Lung (tissue), 12 donors: ENCODE data around the gene CYGB. TPM values are rescaled to one million over a fixed set of nuclear protein-coding genes. Genes with fewer than 3 reads are reported as not detected.
A peak's percentile ranks its signal among the peaks of the same experiment; 100 is the strongest.

Experiments
- ATAC-seq: fragments of 200-7000 bp; cut with Tn5 transposase; one replicate; pipeline ENCODE4 v1.9.1; 2020; ENCODE audit warnings: moderate number of reproducible peaks; ENCODE audit not compliant: insufficient read depth, low FRiP score
- DNase-seq, 3 donors: peaks; one replicate each; pipeline ENCODE4 v3.0.0-alpha.2; 2013 to 2017
- H3K27ac ChIP-seq, 2 donors: one replicate each; pipeline ENCODE4 v1.5.1; 2013; ENCODE audit warnings: mild to moderate bottlenecking in 2 of 2, moderate library complexity in 2 of 2, control low read depth in 1 of 2, inconsistent platforms in 1 of 2, low read depth in 1 of 2, low read length in 1 of 2
- H3K27me3 ChIP-seq, 3 donors: one replicate each; pipeline ENCODE4 v1.5.1; 2013; ENCODE audit warnings: low read length in 2 of 3; ENCODE audit not compliant: control insufficient read depth in 3 of 3, insufficient read depth in 3 of 3
- H3K36me3 ChIP-seq, 4 donors: one replicate each; pipeline ENCODE4 v1.5.1; 2013; ENCODE audit warnings: low read length in 4 of 4, mild to moderate bottlenecking in 1 of 4, moderate library complexity in 1 of 4; ENCODE audit not compliant: control insufficient read depth in 4 of 4, insufficient read depth in 4 of 4
- H3K4me1 ChIP-seq, 5 donors: one replicate each; pipeline ENCODE4 v1.5.1; 2013; ENCODE audit warnings: low read length in 5 of 5, mild to moderate bottlenecking in 2 of 5, moderate library complexity in 1 of 5; ENCODE audit not compliant: control insufficient read depth in 5 of 5, insufficient read depth in 5 of 5
- H3K4me3 ChIP-seq: one replicate; pipeline ENCODE4 v1.5.1; 2013; ENCODE audit warnings: mild to moderate bottlenecking, control low read depth, moderate library complexity
- H3K9ac ChIP-seq, 2 donors: one replicate each; pipeline ENCODE4 v1.5.1; 2013; ENCODE audit warnings: low read length in 2 of 2, control low read depth in 1 of 2; ENCODE audit not compliant: insufficient read depth in 1 of 2
- H3K9me3 ChIP-seq, 4 donors: one replicate each; pipeline ENCODE4 v1.5.1; 2013; ENCODE audit warnings: low read length in 3 of 4, mild to moderate bottlenecking in 1 of 4, moderate library complexity in 1 of 4; ENCODE audit not compliant: control insufficient read depth in 4 of 4, insufficient read depth in 3 of 4
- CTCF ChIP-seq: IDR thresholded peaks from 2 replicates; pipeline ENCODE4 v1.5.1; 2012; ENCODE audit warnings: mild to moderate bottlenecking; ENCODE audit errors: control extremely low read depth, extremely low read depth
- WGBS, 2 donors: extraction: QIAGEN DNeasy Blood & Tissue Kit; methylation state at CpG; one replicate each; pipeline ENCODE4 v1.1.7; 2013; 5-methylcytosine and 5-hydroxymethylcytosine counted together
- polyA plus RNA-seq, 2 donors: library from polyadenylated mRNA; stranded (reverse); fragments of 200-250 nt; gene quantifications; one replicate each; pipeline ENCODE4 v1.2.1, GENCODE V29; 2013
- total RNA-seq, 2 donors: library from RNA; depleted of rRNA in 1 of 2; stranded (reverse); fragments of >200 nt in 1 of 2; gene quantifications; one replicate each; pipeline ENCODE4 v1.2.1, GENCODE V29; 2014 to 2021
- donor health status: control.
- donor health status: control.
- donor health status: Bipolar disorder and iron deficiency.
- donor health status: healthy.
- donor health status: DM: yes; HTN: yes; CAD: no.

Gene CYGB
- total and polyA plus RNA-seq, 4 donors, result 15.9 to 30.4 (median 20.7) TPM

DNA sequence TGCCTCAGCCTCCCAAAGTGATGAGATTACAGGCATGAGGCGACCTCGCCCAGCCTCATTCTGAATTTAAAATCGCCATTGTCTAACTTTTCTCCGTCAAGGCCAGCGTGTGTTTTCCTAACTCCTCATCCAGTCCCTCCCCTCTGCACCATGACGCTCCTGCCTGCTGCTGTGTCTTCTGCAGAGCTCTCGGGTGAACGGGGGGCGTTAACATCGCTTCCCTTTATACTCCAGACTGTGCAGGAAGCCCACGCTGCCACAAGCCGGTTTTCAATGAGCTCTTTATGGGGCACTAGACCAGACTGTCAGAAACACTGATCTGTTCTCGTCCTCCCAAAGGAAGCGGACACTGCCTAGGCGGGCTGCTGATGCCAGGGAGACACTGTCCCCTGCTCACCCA is 56.9 kb downstream of the CYGB start:
- no peak for TF ChIP-seq CTCF
- 45 to 68% methylated on average over 15 of the region's 15 CpGs for WGBS, 2 donors
- peaks cover 0 to 11% (median 4%) of the 10 kb centered on the region in 5 donors for H3K4me1 ChIP-seq
- peak; percentile 72 to 83 (median 74) for DNase-seq
- H3K27me3 ChIP-seq, result no peaks in the 10 kb centered on the region
- no peak overlapping the region for H3K4me3 ChIP-seq
- peaks cover 0 to 21% (median 0%) of the 10 kb centered on the region in 4 donors for H3K36me3 ChIP-seq
- no peak overlapping the region for H3K9ac ChIP-seq
- no peak overlapping the region for H3K27ac ChIP-seq
- ATAC-seq, result no peak
- no peaks in the 10 kb centered on the region for H3K9me3 ChIP-seq

DNA sequence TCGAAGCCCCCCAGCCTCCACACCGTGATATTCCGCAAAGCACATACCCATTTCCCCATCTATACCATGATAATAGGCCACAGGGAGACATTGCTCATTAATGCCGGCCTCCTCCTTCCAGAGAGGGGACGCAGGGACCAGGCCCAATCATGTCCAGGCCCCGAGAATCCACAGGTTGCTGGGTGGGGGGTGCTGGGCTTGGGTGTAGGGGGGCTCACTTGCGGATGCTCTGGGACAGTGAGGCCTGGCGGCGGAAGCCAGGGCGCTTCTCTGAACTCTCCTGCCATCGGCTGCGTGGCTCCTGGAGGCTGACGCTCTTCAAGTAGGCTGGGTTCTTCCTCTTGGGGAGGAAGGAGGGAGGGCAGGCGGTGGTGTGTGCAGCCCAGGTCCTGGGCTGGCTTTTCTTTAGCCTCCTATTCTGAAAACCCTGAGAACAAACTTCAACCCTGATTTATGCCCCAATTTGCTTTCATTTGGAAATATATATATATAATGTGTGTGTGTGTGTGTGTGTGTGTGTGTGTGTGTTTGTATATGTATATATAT is 57.9 kb downstream of the CYGB start:
- 79% methylated on average over 14 of the region's 14 CpGs for WGBS, 2 donors

DNA sequence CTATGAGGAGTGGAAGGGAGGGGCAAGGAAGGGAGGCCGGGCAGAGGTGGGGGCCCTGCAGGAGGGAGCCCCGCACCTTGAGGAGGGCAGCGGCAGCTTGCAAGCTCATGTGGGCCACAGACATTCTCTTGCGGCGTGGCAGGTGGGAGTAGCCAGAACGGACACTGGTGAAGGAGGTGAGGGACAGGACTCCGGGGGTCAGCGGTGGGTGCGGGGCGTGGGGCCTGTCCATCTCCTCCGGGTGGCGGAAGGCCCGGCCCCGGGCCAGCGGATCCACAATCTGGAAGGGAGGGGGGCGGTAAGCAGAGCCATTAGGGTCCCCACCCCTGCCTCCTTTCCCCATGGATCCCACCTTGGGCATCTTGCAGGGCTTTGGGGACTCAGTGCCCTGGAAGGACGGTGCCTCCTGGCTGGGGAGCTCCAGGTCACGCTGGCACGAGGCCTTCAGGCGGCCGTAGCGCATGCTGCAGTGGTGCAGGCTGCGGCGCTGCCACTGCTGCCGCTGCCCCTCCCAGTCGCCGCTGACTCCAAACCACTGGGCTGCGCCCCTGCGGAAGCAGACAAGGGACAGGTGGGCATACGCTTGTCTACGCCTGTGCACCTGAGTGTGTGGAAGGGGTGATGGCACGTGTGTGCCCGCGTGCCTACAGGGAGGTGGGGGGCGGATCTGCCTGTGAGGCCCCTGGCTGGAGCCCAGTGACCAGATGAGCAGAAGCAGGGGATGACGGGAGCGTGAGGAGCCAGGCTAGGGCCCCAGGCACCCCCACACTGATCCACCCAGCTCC is 58.6 kb downstream of the CYGB start:
- 92 to 94% methylated on average over 37 of the region's 37 CpGs for WGBS, 2 donors
- Histone ChIP-seq H3K4me3 (no peak overlapping the region), H3K9ac (no peak overlapping the region), H3K9me3 (no peaks in the 10 kb centered on the region), H3K4me1 (peaks cover 0 to 11% (median 2%) of the 10 kb centered on the region in 5 donors), H3K27ac (no peak overlapping the region), H3K27me3 (no peaks in the 10 kb centered on the region), H3K36me3 (peaks cover 0 to 30% (median 0%) of the 10 kb centered on the region in 4 donors)
- no peak for TF ChIP-seq CTCF
- no peak for ATAC-seq
- DNase-seq, result no peak

More for the DNA sequence above, 57.9 kb downstream of the CYGB start:
- Histone ChIP-seq H3K36me3 (peaks cover 0 to 24% (median 0%) of the 10 kb centered on the region in 4 donors), H3K27me3 (no peaks in the 10 kb centered on the region), H3K9ac (no peak overlapping the region), H3K27ac (no peak overlapping the region), H3K9me3 (no peaks in the 10 kb centered on the region), H3K4me3 (no peak overlapping the region), H3K4me1 (peaks cover 0 to 11% (median 4%) of the 10 kb centered on the region in 5 donors)
- TF ChIP-seq CTCF, result no peak
- DNase-seq (no peak), ATAC-seq (no peak)
